ENCODE data around the gene ZNRF3.

Gene ZNRF3

GRCh38 chr22:29062286-29062821, 179.0 kb downstream of the ZNRF3 start:
- no peak overlapping the region for H3K4me3 ChIP-seq (ENCODE audit: low read depth, low read length)
- H3K9me3 ChIP-seq (ENCODE audit: control insufficient read depth, insufficient read depth, low read depth, low read length): no peaks in the 10 kb centered on the region
- CTCF ChIA-PET: interaction anchor here (0.8 to 1.4 kb wide), 2 partner anchors 14 to 207 kb away, joined by 3 to 5 read pairs; no protein-coding TSS in a partner anchor
- 0 out of 2 replicates have a peak, but pooled peaks have one; percentile 1 for TF ChIP-seq ZBTB17 (tag by site-specific recombination; IDR thresholded peaks at IDR 0.05)
- peak; percentile 85 for TF ChIP-seq PRDM4 (tag by site-specific recombination; IDR thresholded peaks at IDR 0.05)
- no peak for TF ChIP-seq ZNF114 (tag by site-specific recombination; IDR thresholded peaks at IDR 0.05)
- 0 out of 2 replicates have a peak, but pooled peaks have one; percentile 16 for TF ChIP-seq IKZF3 (tag by site-specific recombination; IDR thresholded peaks at IDR 0.05)
- no peak for TF ChIP-seq TSHZ1 (tag by site-specific recombination; IDR thresholded peaks at IDR 0.05; ENCODE audit: borderline replicate concordance)
- TF ChIP-seq ZNF350 (tag by site-specific recombination; IDR thresholded peaks at IDR 0.05): no peak
- peak; percentile 22; the same call in 1 of the 2 replicates for TF ChIP-seq ZNF341 (tag by site-specific recombination; IDR thresholded peaks at IDR 0.05; ENCODE audit: low read depth)
- TF ChIP-seq ZBTB48 (tag by site-specific recombination; IDR thresholded peaks at IDR 0.05): peak; percentile 75
- POLR2A ChIA-PET: no interaction called here
- H3K4me1 ChIP-seq (ENCODE audit: control insufficient read depth, insufficient read depth, low read length): no peaks in the 10 kb centered on the region; the same call in 1 of the 2 replicates
- no peak overlapping the region for H3K27ac ChIP-seq (ENCODE audit: extremely low read depth, low read depth, low read length)
- no peaks in the 10 kb centered on the region for H3K36me3 ChIP-seq (ENCODE audit: control insufficient read depth in 2 of 2, insufficient read depth in 1 of 2, low read length in 2 of 2)

DNA sequence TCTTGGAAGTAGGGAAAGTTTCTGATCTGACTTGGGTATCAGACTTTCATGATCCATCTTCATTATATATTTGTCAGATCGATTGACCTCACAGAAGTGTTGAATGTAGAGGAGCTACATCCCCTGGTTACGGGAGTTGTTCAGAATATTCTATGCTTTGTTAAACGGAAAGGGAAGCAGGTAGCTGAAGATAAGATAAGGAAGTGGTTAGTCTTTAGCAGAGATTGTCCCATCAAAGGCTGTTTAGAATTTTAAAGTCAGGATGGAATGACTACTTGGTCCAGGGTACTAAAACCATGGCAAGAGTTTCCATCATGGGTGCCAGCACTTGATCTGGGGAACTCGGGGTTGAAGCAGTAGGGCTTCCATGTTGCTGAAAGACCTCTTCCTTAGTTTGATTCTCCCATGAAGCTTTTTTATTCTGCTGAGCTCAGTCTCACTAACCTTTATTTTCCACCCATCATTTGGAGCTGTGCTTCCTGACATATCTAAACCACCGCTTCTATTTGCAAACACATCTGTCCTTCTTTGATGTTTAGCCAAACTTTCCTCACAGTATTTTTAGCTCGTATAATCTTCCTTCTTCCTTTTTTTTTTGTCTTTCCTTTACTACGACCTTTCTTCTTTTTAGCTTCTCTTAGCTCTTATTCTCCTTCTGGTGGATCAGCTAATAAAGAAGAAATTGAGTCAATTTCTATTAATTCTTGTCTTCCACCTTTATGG, 182.3 kb downstream of the ZNRF3 start:
- H3K4me3 ChIP-seq (ENCODE audit: low read depth, low read length): no peak overlapping the region
- H3K4me1 ChIP-seq (ENCODE audit: control insufficient read depth, insufficient read depth, low read length): no peaks in the 10 kb centered on the region; the same call in 1 of the 2 replicates
- H3K27ac ChIP-seq (ENCODE audit: extremely low read depth, low read depth, low read length): no peak overlapping the region
- H3K9me3 ChIP-seq (ENCODE audit: control insufficient read depth, insufficient read depth, low read depth, low read length): no peaks in the 10 kb centered on the region
- TF ChIP-seq ZNF133 (tag by site-specific recombination; IDR thresholded peaks at IDR 0.05) (peak; percentile 92), KLF17 (tag by site-specific recombination; IDR thresholded peaks at IDR 0.05) (no peak), ZBTB21 (tag by site-specific recombination; IDR thresholded peaks at IDR 0.05) (no peak), ZBTB1 (tag by site-specific recombination; IDR thresholded peaks at IDR 0.05) (no peak)
- ChIA-PET POLR2A (no interaction called here), CTCF (interaction anchor here (0.5 to 1.3 kb wide), 5 partner anchors 25 to 316 kb away, joined by 3 to 5 read pairs (median 4); no protein-coding TSS in a partner anchor)
- H3K36me3 ChIP-seq (ENCODE audit: control insufficient read depth in 2 of 2, insufficient read depth in 1 of 2, low read length in 2 of 2): no peaks in the 10 kb centered on the region

DNA sequence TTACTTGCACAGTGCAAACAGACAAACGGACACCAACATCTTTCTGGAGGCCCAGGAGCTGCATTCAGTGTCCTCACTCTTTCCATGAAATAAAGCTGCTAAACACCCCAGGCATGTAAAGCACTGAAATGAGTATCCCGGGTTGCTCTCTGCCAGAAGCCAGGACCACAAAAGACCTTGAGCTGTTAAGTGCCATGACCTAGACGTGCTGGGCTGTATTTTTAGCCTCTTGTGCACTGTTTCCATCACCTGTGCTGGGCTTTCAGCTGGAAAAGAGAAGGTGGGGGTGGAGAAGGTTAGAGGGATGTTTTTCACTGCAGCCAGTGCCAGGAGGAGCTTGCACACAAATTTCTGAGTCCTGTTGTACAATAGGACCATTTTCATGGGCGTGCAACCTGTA, 186.1 kb downstream of the ZNRF3 start:
- CTCF ChIA-PET: interaction anchor here (0.8 kb wide), 1 partner anchor 10 kb away, joined by 3 read pairs; no protein-coding TSS in a partner anchor
- Histone ChIP-seq H3K36me3 (ENCODE audit: control insufficient read depth in 2 of 2, insufficient read depth in 1 of 2, low read length in 2 of 2) (no peaks in the 10 kb centered on the region), H3K4me3 (ENCODE audit: low read depth, low read length) (no peak overlapping the region), H3K9me3 (ENCODE audit: control insufficient read depth, insufficient read depth, low read depth, low read length) (no peaks in the 10 kb centered on the region), H3K4me1 (ENCODE audit: control insufficient read depth, insufficient read depth, low read length) (no peaks in the 10 kb centered on the region; the same call in 1 of the 2 replicates), H3K27ac (ENCODE audit: extremely low read depth, low read depth, low read length) (no peak overlapping the region)
- POLR2A ChIA-PET: no interaction called here
- TF ChIP-seq, protein P1, sequence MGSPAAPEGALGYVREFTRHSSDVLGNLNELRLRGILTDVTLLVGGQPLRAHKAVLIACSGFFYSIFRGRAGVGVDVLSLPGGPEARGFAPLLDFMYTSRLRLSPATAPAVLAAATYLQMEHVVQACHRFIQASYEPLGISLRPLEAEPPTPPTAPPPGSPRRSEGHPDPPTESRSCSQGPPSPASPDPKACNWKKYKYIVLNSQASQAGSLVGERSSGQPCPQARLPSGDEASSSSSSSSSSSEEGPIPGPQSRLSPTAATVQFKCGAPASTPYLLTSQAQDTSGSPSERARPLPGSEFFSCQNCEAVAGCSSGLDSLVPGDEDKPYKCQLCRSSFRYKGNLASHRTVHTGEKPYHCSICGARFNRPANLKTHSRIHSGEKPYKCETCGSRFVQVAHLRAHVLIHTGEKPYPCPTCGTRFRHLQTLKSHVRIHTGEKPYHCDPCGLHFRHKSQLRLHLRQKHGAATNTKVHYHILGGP (tag by site-specific recombination; IDR thresholded peaks at IDR 0.05): no peak
- TF ChIP-seq ZIC2 (tag by site-specific recombination; IDR thresholded peaks at IDR 0.05): no peak
- TF ChIP-seq ZNF266 (tag by site-specific recombination; IDR thresholded peaks at IDR 0.05; ENCODE audit: low read depth): no peak
